Activated T-helper 1 cell treated with Interleukin-2 at 50 U/mL for 16 hours (primary cell): ENCODE data around the gene NUP205.
"Not testable (repeated sequence)": the region's sequence is repeated elsewhere in the genome, so short reads cannot be mapped to it uniquely, and the experiment has no call there.

Experiments
- DNase-seq: peaks from one replicate; pipeline ENCODE4 v3.0.0-alpha.2; 2020; ENCODE audit warnings: low read depth

The NUP205 gene

GRCh38 chr7:135620447-135620846 lies 62.7 kb downstream of the NUP205 start:
- DNase-seq: no peak

GRCh38 chr7:135620980-135621850 lies 63.5 kb downstream of the NUP205 start:
- no peak for DNase-seq

- DNase-seq: no peak
These were observed 76.6 kb downstream of the NUP205 start for GRCh38 chr7:135634191-135634878.

- DNase-seq: not testable (repeated sequence)
These were observed 82.0 kb downstream of the NUP205 start for GRCh38 chr7:135639690-135640089.

- no peak for DNase-seq
These were observed 86.4 kb downstream of the NUP205 start for GRCh38 chr7:135644154-135644553.

GRCh38 chr7:135644729-135645128 lies 87.0 kb downstream of the NUP205 start:
- DNase-seq: no peak

GRCh38 chr7:135645296-135645904 lies 87.7 kb downstream of the NUP205 start:
- DNase-seq: no peak

- no peak for DNase-seq
These were observed 90.0 kb downstream of the NUP205 start for GRCh38 chr7:135647755-135648154.

GRCh38 chr7:135648235-135648634 lies 90.5 kb downstream of the NUP205 start:
- no peak for DNase-seq

GRCh38 chr7:135650831-135651573 lies 93.3 kb downstream of the NUP205 start:
- no peak for DNase-seq

- no peak for DNase-seq
These were observed 95.8 kb downstream of the NUP205 start for GRCh38 chr7:135653340-135654080.

GRCh38 chr7:135658564-135658963 lies 100.8 kb downstream of the NUP205 start:
- DNase-seq: no peak

- DNase-seq: no peak
These were observed 101.6 kb downstream of the NUP205 start for GRCh38 chr7:135659159-135659846.

GRCh38 chr7:135661311-135662122 lies 103.8 kb downstream of the NUP205 start:
- DNase-seq: no peak

- DNase-seq: no peak
These were observed 104.3 kb downstream of the NUP205 start for GRCh38 chr7:135662123-135662372.

GRCh38 chr7:135662373-135663114 lies 104.8 kb downstream of the NUP205 start, which contains the start of gene STMP1:
STMP1 (plus strand) TSS chr7:135662514.
- DNase-seq: peak; percentile 94

- no peak for DNase-seq
These were observed 106.4 kb downstream of the NUP205 start for GRCh38 chr7:135664046-135664589.

- no peak for DNase-seq
These were observed 107.3 kb downstream of the NUP205 start for GRCh38 chr7:135665042-135665441.

- no peak for DNase-seq
These were observed 108.4 kb downstream of the NUP205 start for GRCh38 chr7:135666156-135666555.
